Measurements from ENCODE around the gene SHH. TPM values are rescaled to one million over a fixed set of nuclear protein-coding genes. Genes with fewer than 3 reads are reported as not detected.
A peak's percentile ranks its signal among the peaks of the same experiment; 100 is the strongest.

The SHH gene
- total RNA-seq, 1 experiment from 2014 or later: 22.9 TPM

GRCh38 chr7:155788616-155789000 lies 23.7 kb downstream of the SHH start:
- no peaks in the 10 kb centered on the region for H3K36me3 ChIP-seq (ENCODE audit: control insufficient read depth, insufficient read depth, low read length)
- no peaks in the 10 kb centered on the region for H3K4me1 ChIP-seq (ENCODE audit: control insufficient read depth, insufficient read depth, low read length)
- H3K27me3 ChIP-seq (ENCODE audit: control insufficient read depth, insufficient read depth, low read length): no peaks in the 10 kb centered on the region
- no peak overlapping the region for H3K4me3 ChIP-seq (ENCODE audit: low read depth in 2 of 2, low read length in 2 of 2)
- POLR2A ChIA-PET: no interaction called here
- DNase-seq (ENCODE audit: low read depth, low spot score): no peak
- BruUV-seq (replicated peaks): no TSS peak
- in situ Hi-C loops (cut with HindIII; ENCODE audit: low pct_unique_long_range_greater_than_20kb, low sequenced_read_pairs) (no loop called here), intact Hi-C loops (cut with micrococcal nuclease; ENCODE audit: unreplicated experiment) (no loop called here)
- H3K9me3 ChIP-seq (ENCODE audit: control insufficient read depth, insufficient read depth, low read depth, low read length): no peaks in the 10 kb centered on the region
- CTCF ChIA-PET: no interaction called here
- ATAC-seq: peak; percentile 32; the same call in 1 of the 2 replicates
- TF ChIP-seq, protein P1, sequence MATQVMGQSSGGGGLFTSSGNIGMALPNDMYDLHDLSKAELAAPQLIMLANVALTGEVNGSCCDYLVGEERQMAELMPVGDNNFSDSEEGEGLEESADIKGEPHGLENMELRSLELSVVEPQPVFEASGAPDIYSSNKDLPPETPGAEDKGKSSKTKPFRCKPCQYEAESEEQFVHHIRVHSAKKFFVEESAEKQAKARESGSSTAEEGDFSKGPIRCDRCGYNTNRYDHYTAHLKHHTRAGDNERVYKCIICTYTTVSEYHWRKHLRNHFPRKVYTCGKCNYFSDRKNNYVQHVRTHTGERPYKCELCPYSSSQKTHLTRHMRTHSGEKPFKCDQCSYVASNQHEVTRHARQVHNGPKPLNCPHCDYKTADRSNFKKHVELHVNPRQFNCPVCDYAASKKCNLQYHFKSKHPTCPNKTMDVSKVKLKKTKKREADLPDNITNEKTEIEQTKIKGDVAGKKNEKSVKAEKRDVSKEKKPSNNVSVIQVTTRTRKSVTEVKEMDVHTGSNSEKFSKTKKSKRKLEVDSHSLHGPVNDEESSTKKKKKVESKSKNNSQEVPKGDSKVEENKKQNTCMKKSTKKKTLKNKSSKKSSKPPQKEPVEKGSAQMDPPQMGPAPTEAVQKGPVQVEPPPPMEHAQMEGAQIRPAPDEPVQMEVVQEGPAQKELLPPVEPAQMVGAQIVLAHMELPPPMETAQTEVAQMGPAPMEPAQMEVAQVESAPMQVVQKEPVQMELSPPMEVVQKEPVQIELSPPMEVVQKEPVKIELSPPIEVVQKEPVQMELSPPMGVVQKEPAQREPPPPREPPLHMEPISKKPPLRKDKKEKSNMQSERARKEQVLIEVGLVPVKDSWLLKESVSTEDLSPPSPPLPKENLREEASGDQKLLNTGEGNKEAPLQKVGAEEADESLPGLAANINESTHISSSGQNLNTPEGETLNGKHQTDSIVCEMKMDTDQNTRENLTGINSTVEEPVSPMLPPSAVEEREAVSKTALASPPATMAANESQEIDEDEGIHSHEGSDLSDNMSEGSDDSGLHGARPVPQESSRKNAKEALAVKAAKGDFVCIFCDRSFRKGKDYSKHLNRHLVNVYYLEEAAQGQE (IDR thresholded peaks at IDR 0.05; ENCODE audit: insufficient read depth in 1 of 2, low read depth in 2 of 2, low read length in 1 of 2): no peak
- TF ChIP-seq POLR2AphosphoS5 (IDR thresholded peaks at IDR 0.05; ENCODE audit: low read depth, low read length) (no peak), CTCF (IDR thresholded peaks at IDR 0.05) (no peak), TCF7L2 (IDR thresholded peaks at IDR 0.05; ENCODE audit: low read depth, low read length) (no peak), SIN3A (IDR thresholded peaks at IDR 0.05; ENCODE audit: borderline replicate concordance, insufficient read depth, low read depth, low read length) (no peak)
- no peak overlapping the region for H3K27ac ChIP-seq (ENCODE audit: low read length)

DNA sequence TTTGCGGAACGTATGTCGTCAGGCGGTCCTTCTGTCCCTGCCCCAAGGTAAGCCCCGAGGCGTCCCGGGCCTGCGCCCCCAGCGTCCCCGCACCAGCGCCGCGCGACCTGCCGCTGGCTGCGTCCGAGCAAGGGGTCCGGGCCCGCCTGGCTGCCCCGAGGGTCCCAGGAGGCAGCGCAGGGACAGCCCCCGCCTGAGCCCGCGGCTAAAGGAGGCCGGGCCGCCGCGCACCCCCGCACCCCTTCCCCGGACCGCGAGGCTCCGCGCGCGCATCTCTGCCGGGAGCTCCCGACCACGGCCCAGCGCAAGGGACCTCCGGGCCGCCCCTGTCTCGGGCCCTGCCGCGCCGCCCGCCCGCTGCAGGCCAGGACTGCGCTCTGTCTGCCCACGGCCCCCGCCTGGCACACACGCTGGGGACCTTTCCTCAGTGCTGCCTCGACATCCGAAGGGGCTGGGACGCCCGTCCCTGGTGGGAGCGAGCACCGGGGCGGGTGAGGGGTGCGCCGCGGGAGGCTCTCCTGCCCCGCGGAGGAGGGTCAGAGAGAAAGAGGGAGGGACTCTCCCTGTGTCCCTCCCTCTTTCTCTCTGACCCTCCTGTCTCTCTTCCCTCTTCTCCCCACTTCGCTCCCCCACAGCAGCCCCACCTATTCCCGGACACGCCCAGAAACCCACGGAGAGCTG lies 25.0 kb downstream of the SHH start:
- ChIA-PET CTCF (no interaction called here), POLR2A (interaction anchor here (0.6 kb wide), 1 partner anchor 1210 kb away, joined by 5 read pairs; no protein-coding TSS in a partner anchor)
- Histone ChIP-seq H3K27ac (ENCODE audit: low read length) (no peak overlapping the region), H3K9me3 (ENCODE audit: control insufficient read depth, insufficient read depth, low read depth, low read length) (no peaks in the 10 kb centered on the region), H3K4me1 (ENCODE audit: control insufficient read depth, insufficient read depth, low read length) (no peaks in the 10 kb centered on the region), H3K36me3 (ENCODE audit: control insufficient read depth, insufficient read depth, low read length) (no peaks in the 10 kb centered on the region), H3K4me3 (ENCODE audit: low read depth in 2 of 2, low read length in 2 of 2) (peak overlapping the region in 1 of 2 experiments; percentile 8; a peak in 1 of 4 replicates), H3K27me3 (ENCODE audit: control insufficient read depth, insufficient read depth, low read length) (no peaks in the 10 kb centered on the region)
- ATAC-seq (no peak), DNase-seq (ENCODE audit: low read depth, low spot score) (no peak)
- no peak for TF ChIP-seq TCF7L2 (IDR thresholded peaks at IDR 0.05; ENCODE audit: low read depth, low read length)
- no peak for TF ChIP-seq SIN3A (IDR thresholded peaks at IDR 0.05; ENCODE audit: borderline replicate concordance, insufficient read depth, low read depth, low read length)
- TF ChIP-seq CTCF (IDR thresholded peaks at IDR 0.05): no peak
- no peak for TF ChIP-seq POLR2AphosphoS5 (IDR thresholded peaks at IDR 0.05; ENCODE audit: low read depth, low read length)
- TF ChIP-seq, protein P1 (IDR thresholded peaks at IDR 0.05; ENCODE audit: insufficient read depth in 1 of 2, low read depth in 2 of 2, low read length in 1 of 2): no peak
- BruUV-seq (replicated peaks): no TSS peak
- in situ Hi-C loops (cut with HindIII; ENCODE audit: low pct_unique_long_range_greater_than_20kb, low sequenced_read_pairs) (no loop called here), intact Hi-C loops (cut with micrococcal nuclease; ENCODE audit: unreplicated experiment) (no loop called here)

All from Panc1 (cell line).